ENCODE data around the gene UNG. TPM values are rescaled to one million over a fixed set of nuclear protein-coding genes. Genes with fewer than 3 reads are reported as not detected.

Gene UNG
- total RNA-seq, 1 donor from 2014 or later = 77.6 TPM

GRCh38 chr12:109160433-109160832 lies 63.0 kb downstream of the UNG start:
- H3K4me3 Mint-ChIP-seq = no peak overlapping the region
- H3K4me1 Mint-ChIP-seq = peaks cover 9% of the 10 kb centered on the region
- H3K36me3 Mint-ChIP-seq (ENCODE audit: low read depth) = no peaks in the 10 kb centered on the region
- H3K27me3 Mint-ChIP-seq (ENCODE audit: low read depth) = no peaks in the 10 kb centered on the region
- DNase-seq (ENCODE audit: low read depth, low spot score) = no peak
- H3K9me3 Mint-ChIP-seq = no peaks in the 10 kb centered on the region
- no peak overlapping the region for H3K27ac Mint-ChIP-seq (ENCODE audit: unreplicated experiment)
- TF ChIP-seq, protein P1, sequence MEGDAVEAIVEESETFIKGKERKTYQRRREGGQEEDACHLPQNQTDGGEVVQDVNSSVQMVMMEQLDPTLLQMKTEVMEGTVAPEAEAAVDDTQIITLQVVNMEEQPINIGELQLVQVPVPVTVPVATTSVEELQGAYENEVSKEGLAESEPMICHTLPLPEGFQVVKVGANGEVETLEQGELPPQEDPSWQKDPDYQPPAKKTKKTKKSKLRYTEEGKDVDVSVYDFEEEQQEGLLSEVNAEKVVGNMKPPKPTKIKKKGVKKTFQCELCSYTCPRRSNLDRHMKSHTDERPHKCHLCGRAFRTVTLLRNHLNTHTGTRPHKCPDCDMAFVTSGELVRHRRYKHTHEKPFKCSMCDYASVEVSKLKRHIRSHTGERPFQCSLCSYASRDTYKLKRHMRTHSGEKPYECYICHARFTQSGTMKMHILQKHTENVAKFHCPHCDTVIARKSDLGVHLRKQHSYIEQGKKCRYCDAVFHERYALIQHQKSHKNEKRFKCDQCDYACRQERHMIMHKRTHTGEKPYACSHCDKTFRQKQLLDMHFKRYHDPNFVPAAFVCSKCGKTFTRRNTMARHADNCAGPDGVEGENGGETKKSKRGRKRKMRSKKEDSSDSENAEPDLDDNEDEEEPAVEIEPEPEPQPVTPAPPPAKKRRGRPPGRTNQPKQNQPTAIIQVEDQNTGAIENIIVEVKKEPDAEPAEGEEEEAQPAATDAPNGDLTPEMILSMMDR (conservative IDR thresholded peaks at IDR 0.05) = no peak

Other genes with a start within 250 kb of the UNG start
- 32.9 and 34.3 TPM in 2 replicates for gene SSH1, start 240.0 kb upstream of the UNG start, total RNA-seq
- not detected in 2 replicates for gene DAO, start 217.5 kb upstream of the UNG start, total RNA-seq
- 1.9 and 2.2 TPM in 2 replicates for gene SVOP, start 76.5 kb upstream of the UNG start, total RNA-seq
- gene USP30, start 45.0 kb upstream of the UNG start, total RNA-seq = 15.4 and 20.9 TPM in 2 replicates
- 33.1 and 36.2 TPM in 2 replicates for gene ALKBH2, start 4.1 kb upstream of the UNG start, total RNA-seq
- gene ACACB, start 19.0 kb downstream of the UNG start, total RNA-seq = 15.9 and 16.8 TPM in 2 replicates
- gene FOXN4, start 211.7 kb downstream of the UNG start, total RNA-seq = 1.3 and 1.7 TPM in 2 replicates

Measured in neural crest cell (in vitro differentiated cells).